Measurements from ENCODE around the gene NUMA1. TPM values are rescaled to one million over a fixed set of nuclear protein-coding genes. Genes with fewer than 3 reads are reported as not detected.

NUMA1 gene
- polyA plus RNA-seq, 3 donors, result 4.1 to 91.2 (median 12.4) TPM

GRCh38 chr11:72069200-72069599 is 11.1 kb downstream of the NUMA1 start:
- peak overlapping the region; percentile 0 to 61 (median 40) for H3K4me3 ChIP-seq (replicated peaks in 1 of 3; ENCODE audit: low read depth in 2 of 3, low read length in 3 of 3)
- H3K27me3 ChIP-seq (ENCODE audit: control insufficient read depth in 2 of 2, insufficient read depth in 2 of 2, low read length in 2 of 2), result no peaks in the 10 kb centered on the region
- H3K36me3 ChIP-seq (replicated peaks in 1 of 2; ENCODE audit: control insufficient read depth in 1 of 2, insufficient read depth in 2 of 2, low read length in 2 of 2), result peaks cover 7 to 28% of the 10 kb centered on the region in 2 donors
- peak overlapping the region; percentile 79 for H3K4me2 ChIP-seq (replicated peaks; ENCODE audit: extremely low read depth, low read length, poor library complexity, severe bottlenecking)
- peaks cover 50 to 64% of the 10 kb centered on the region in 2 donors for H3K4me1 ChIP-seq (ENCODE audit: control insufficient read depth in 1 of 2, insufficient read depth in 2 of 2, low read length in 2 of 2)
- H3K27ac ChIP-seq (ENCODE audit: low read depth in 1 of 2, low read length in 2 of 2), result peak overlapping the region; percentile 88 to 96
- Mint-ChIP-seq H3K36me3 (peaks cover 13 to 27% of the 10 kb centered on the region in 2 donors), H3K9me3 (no peaks in the 10 kb centered on the region), H3K4me1 (peaks cover 60% of the 10 kb centered on the region), H3K27ac (peak overlapping the region; percentile 97 to 99 (median 99)), H3K27me3 (ENCODE audit: low read depth in 3 of 3) (no peaks in the 10 kb centered on the region), H3K4me3 (peak overlapping the region; percentile 49 to 92)
- DNase-seq, result peak; percentile 52 to 75 (median 54)
- intact Hi-C loops (cut with micrococcal nuclease), result loop anchor here in 1 of 2 donors (5.0 kb wide), 1 partner anchor 37 kb away; no protein-coding TSS in a partner anchor
- no peaks in the 10 kb centered on the region for H4K20me1 ChIP-seq (ENCODE audit: insufficient read depth, low read length)
- H3K9ac ChIP-seq (ENCODE audit: insufficient read depth, low read length, poor library complexity, severe bottlenecking), result peak overlapping the region; percentile 66
- H3K79me2 ChIP-seq (ENCODE audit: insufficient read depth, low read length), result peaks cover 92% of the 10 kb centered on the region
- no peak for TF ChIP-seq CTCF (IDR thresholded peaks at IDR 0.05)
- H2AFZ ChIP-seq (ENCODE audit: insufficient read depth, low read depth, low read length, poor library complexity, severe bottlenecking), result peak overlapping the region; percentile 65
- H3K9me3 ChIP-seq (replicated peaks in 1 of 2; ENCODE audit: control insufficient read depth in 1 of 2, insufficient read depth in 1 of 2, low read length in 2 of 2), result no peaks in the 10 kb centered on the region

GRCh38 chr11:72067676-72068075 is 12.7 kb downstream of the NUMA1 start:
- H3K4me3 Mint-ChIP-seq, result peak overlapping the region in 1 of 2 donors; percentile 17

More at GRCh38 chr11:72067676-72068075, 12.7 kb downstream of the NUMA1 start:
- H2AFZ ChIP-seq (ENCODE audit: insufficient read depth, low read depth, low read length, poor library complexity, severe bottlenecking), result no peak overlapping the region
- peaks cover 56% of the 10 kb centered on the region for H3K4me1 Mint-ChIP-seq
- peaks cover 50 to 61% of the 10 kb centered on the region in 2 donors for H3K4me1 ChIP-seq (ENCODE audit: control insufficient read depth in 1 of 2, insufficient read depth in 2 of 2, low read length in 2 of 2)
- no peaks in the 10 kb centered on the region for H3K27me3 ChIP-seq (ENCODE audit: control insufficient read depth in 2 of 2, insufficient read depth in 2 of 2, low read length in 2 of 2)
- intact Hi-C loops (cut with micrococcal nuclease), result loop anchor here in 1 of 2 donors (5.0 kb wide), 1 partner anchor 35 kb away; no protein-coding TSS in a partner anchor
- no peaks in the 10 kb centered on the region for H3K27me3 Mint-ChIP-seq (ENCODE audit: low read depth in 3 of 3)
- no peak for TF ChIP-seq CTCF (IDR thresholded peaks at IDR 0.05)
- peaks cover 90% of the 10 kb centered on the region for H3K79me2 ChIP-seq (ENCODE audit: insufficient read depth, low read length)
- no peak overlapping the region for H3K9ac ChIP-seq (ENCODE audit: insufficient read depth, low read length, poor library complexity, severe bottlenecking)
- H3K27ac ChIP-seq (ENCODE audit: low read depth in 1 of 2, low read length in 2 of 2), result peak overlapping the region in 1 of 2 donors; percentile 96
- H3K4me2 ChIP-seq (replicated peaks; ENCODE audit: extremely low read depth, low read length, poor library complexity, severe bottlenecking), result no peak overlapping the region
- DNase-seq, result no peak
- H3K27ac Mint-ChIP-seq, result peak overlapping the region; percentile 57 to 99 (median 80)
- H3K36me3 ChIP-seq (replicated peaks in 1 of 2; ENCODE audit: control insufficient read depth in 1 of 2, insufficient read depth in 2 of 2, low read length in 2 of 2), result peaks cover 9 to 37% of the 10 kb centered on the region in 2 donors
- H3K4me3 ChIP-seq (replicated peaks in 1 of 3; ENCODE audit: low read depth in 2 of 3, low read length in 3 of 3), result no peak overlapping the region
- no peaks in the 10 kb centered on the region for H3K9me3 Mint-ChIP-seq
- no peaks in the 10 kb centered on the region for H4K20me1 ChIP-seq (ENCODE audit: insufficient read depth, low read length)
- H3K36me3 Mint-ChIP-seq, result peaks cover 13 to 31% of the 10 kb centered on the region in 2 donors
- H3K9me3 ChIP-seq (replicated peaks in 1 of 2; ENCODE audit: control insufficient read depth in 1 of 2, insufficient read depth in 1 of 2, low read length in 2 of 2), result no peaks in the 10 kb centered on the region
